ENCODE results near the gene GNAI2. TPM values are rescaled to one million over a fixed set of nuclear protein-coding genes. Genes with fewer than 3 reads are reported as not detected.

Gene GNAI2
- polyA plus RNA-seq, 3 donors from 2014 or later = 550 to 903 (median 902) TPM

DNA sequence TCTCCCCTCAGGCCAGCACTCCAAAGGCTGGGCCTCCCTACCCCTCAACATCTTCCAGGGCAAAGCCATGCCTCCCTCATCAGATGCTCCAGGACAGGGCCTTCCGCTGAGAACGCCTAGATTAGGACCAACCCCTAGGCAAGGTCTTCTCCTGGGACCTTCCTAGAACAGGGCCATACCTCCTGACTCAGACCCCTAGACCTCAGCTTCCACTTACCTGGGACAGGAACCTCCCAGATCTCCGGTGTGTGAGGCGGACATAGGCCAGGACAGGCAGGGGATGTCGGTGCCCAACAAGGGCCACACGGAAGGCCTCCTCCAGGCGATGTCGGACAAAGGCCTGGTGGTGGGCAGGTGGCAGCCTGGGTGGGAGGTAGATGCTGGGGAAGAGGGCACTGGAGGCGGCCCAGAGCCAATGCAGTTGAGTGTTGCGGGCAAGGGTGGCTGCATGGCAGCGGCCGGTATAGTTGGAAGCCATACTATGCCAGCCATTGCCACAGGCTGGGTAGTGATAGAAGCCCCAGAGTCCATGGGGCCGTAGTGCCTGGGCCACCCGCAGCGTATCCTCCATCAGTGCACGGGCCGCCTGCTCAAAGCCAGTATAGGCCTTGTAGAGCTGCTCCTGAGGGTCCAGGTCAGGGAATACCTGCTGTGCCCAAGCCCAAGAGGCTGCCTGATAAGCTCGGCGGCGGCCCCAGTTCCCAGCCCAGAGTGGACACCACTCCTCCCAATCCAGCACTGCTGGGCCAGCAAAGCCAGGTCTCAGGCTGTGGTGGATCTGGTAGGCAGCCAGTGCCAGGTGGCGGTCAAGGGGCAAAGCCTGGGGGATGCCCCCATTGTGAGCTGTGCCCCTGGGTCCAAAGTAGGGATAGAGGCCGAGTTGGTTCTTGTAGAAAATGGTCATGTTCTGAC lies 58.7 kb downstream of the GNAI2 start:
- H3K27me3 Mint-ChIP-seq (ENCODE audit: low read depth in 3 of 3) = peaks cover 0 to 5% (median 5%) of the 10 kb centered on the region in 3 donors
- H3K27ac Mint-ChIP-seq = peak overlapping the region in 1 of 6 donors; percentile 26
- H3K4me1 Mint-ChIP-seq = peaks cover 37% of the 10 kb centered on the region in 2 donors
- no peak for DNase-seq
- no peaks in the 10 kb centered on the region for H3K9me3 Mint-ChIP-seq
- no peak overlapping the region for H3K4me3 Mint-ChIP-seq
- no peaks in the 10 kb centered on the region for H3K36me3 Mint-ChIP-seq

DNA sequence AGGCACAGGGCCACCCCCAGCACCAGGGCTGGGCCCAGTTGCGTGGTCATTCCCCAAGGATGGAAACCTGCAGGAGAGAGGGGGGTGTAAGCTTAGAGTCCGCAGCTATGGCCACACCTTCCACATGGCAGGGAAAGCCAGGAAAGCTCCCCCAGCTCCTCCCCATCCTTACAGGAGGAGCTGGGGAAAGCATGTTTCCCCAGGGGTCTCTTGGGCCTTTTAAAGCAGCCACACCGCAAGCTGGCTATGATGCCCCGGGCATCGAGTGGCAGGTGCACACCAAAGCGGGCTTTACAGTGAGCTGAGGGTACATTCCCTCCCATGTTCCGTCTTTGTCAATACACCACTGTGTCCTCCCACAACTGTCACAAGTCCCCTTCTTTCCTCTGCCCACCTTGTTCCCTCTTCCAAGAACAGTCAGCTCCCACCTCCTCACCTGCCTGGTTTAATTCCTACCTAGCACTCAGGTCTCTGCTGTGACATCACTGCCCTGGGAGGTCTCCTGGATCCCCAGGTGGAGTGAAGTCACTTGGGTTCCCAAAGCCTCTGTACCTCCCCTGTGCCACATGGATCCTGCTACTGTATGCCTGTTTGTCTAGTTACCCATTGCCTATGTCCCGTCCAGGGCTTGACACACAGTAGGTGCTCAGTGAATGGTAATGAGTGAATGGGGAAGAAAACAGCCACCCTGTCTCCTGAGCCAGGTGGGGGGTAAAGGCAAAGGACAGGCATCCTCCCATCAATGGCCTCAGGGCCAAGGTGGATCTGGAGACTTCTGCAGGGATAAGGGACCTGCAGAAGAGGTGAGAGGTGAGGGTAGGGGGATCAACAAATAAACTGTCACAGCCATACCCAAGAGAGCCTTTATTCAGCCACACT lies 59.8 kb downstream of the GNAI2 start:
- peaks cover 0 to 7% (median 5%) of the 10 kb centered on the region in 3 donors for H3K27me3 Mint-ChIP-seq (ENCODE audit: low read depth in 3 of 3)
- H3K9me3 Mint-ChIP-seq = no peaks in the 10 kb centered on the region
- no peaks in the 10 kb centered on the region for H3K36me3 Mint-ChIP-seq
- H3K4me1 Mint-ChIP-seq = peaks cover 44 to 45% of the 10 kb centered on the region in 2 donors
- H3K27ac Mint-ChIP-seq = peak overlapping the region in 1 of 6 donors; percentile 45
- H3K4me3 Mint-ChIP-seq = no peak overlapping the region
- DNase-seq = no peak

DNA sequence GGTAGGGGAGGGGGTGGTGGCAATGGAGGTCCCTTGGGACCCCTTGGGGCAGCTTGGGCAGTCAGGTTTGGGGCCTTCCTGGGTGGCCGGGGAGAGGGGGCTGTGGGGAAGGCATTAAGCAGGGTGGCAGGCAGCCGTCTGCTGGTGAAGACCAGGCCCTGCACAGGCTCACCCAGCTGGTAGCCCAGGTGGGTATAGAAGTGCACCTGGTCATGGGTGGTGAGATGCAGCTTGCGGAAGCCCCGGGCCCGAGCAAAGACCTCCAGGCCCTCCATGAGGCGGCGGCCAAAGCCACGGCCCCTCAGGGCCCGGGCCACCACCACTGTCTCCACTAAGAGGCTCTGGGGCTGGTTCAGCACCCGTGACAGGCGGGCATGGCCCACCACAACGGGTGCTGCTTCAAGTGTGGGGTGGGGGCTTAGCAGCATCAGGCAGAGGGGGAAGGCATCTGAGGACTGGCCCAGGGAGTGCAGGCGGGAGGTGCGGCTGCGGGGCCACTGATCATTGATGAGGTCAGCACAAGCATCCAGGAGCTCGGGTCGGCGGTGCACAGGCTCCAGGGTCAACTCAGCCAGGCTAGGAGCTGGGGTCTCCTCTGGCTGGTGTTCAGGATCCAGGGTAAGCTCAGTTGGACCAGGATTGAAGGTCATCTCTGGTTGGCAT lies 60.8 kb downstream of the GNAI2 start:
- H3K36me3 Mint-ChIP-seq = no peaks in the 10 kb centered on the region
- peaks cover 0 to 7% (median 3%) of the 10 kb centered on the region in 3 donors for H3K27me3 Mint-ChIP-seq (ENCODE audit: low read depth in 3 of 3)
- no peaks in the 10 kb centered on the region for H3K9me3 Mint-ChIP-seq
- DNase-seq = no peak
- H3K27ac Mint-ChIP-seq = peak overlapping the region in 5 of 6 donors; percentile 7 to 95 (median 31)
- H3K4me1 Mint-ChIP-seq = peaks cover 38 to 40% of the 10 kb centered on the region in 2 donors
- H3K4me3 Mint-ChIP-seq = peak overlapping the region in 1 of 5 donors; percentile 92

DNA sequence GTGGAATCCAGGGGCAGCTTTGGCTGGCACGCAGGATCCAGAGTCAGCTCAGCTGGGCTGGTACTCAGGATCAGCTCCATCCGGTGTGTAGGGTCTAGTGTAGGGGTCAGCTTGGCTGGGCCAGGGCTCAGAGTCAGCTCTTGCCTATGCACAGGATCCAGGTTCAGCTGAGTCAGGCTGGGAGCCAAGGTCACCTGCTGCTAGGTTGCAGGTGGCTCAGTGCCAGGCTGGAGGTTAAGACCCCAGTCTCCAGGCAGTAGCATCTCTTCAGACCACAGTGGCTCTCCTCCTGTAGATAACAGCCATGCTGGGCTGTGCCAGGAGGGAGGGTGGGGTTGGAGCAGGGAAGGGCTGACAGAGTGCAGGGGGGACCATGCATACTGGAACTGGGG lies 61.4 kb downstream of the GNAI2 start:
- H3K4me1 Mint-ChIP-seq = peaks cover 36 to 40% of the 10 kb centered on the region in 2 donors
- H3K27me3 Mint-ChIP-seq (ENCODE audit: low read depth in 3 of 3) = peaks cover 0 to 7% (median 2%) of the 10 kb centered on the region in 3 donors
- no peaks in the 10 kb centered on the region for H3K36me3 Mint-ChIP-seq
- no peak for DNase-seq
- no peaks in the 10 kb centered on the region for H3K9me3 Mint-ChIP-seq
- H3K4me3 Mint-ChIP-seq = peak overlapping the region in 3 of 5 donors; percentile 30 to 95 (median 92)
- H3K27ac Mint-ChIP-seq = peak overlapping the region; percentile 7 to 95 (median 31)

DNA sequence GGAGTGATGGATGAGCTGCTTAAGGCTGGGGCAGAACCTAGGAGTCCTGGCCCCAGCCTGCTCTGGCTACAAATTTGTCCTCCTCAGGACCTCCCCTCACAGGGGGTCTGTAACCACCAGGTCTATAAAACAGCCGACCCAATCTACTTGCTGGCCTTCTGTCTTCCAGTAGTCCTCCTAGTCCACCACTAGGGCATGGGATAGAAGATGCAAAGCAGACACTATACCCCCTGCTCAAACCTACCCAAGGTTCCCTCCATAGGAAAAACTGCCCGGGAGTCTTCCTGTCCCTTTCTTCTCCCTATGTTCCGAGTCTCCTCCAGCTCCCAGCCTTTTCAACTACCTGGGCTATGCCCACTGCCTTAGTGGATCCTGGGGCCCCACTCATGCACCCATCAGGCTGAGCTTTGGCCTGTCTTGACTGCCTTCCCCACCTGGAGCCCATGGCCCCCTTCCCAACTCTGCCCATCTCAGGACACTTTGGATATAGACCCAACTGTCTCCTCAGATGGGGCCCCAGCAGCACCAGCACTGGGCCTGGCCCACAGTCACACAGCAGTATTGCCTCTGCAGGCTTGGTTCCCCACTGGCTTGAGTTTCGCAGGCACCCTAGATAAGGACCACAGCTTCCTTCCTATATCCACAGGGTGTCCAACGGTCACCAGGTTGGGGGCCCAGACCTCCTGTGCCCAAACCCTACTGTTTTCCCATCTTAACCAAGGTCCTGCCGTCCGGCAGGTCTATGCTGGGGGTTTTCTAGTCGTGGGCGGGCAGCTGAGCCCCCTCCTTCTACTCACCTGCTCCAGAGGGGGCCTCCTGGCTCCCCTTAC lies 62.1 kb downstream of the GNAI2 start:
- DNase-seq = no peak

DNA sequence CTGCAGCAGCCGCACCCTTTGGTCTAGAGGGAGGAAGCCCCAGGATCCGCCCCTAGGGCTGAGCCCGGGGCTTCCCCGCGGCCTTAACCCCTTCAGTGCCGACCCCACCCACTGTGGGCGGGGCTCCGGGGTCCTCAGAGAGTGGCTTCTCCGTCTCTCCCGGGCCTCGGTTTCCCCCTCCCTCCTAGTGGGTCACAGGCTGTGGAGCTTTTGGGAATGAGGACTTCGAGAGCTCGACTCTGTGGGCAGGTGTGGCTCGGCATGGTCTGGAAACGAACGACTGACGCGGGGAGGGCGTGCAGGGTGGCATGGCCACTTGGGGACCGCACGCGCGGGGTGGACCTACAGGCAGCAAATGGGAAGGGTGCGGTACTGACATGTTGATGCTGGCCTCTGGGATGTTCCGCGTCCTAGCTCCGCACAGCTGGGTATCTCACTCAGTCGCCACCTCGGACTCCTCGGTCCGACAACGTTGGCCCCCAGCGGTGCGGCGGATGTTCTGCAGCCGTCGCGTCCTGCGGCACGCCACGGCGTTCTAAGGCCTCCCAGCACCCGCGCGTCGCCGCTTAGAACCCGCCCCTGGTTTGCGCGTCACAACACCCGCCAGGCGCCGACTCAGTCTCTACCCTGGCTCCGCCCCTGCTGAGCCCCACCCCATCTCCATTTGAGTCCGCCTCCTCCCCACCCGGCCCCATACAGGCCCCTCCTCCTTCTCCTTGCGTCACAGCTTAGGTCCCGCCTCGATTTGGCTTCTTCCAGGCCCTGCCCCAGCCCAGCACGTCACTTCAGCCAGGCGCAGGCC lies 63.0 kb downstream of the GNAI2 start, which contains the start of the genes HYAL3 and NAA80:
HYAL3 (minus strand) TSS at position 570 of the 802 bp plus-strand sequence. CDS start 3,803 bp downstream, outside the sequence.
NAA80 (minus strand) TSS at position 570 of the 802 bp plus-strand sequence. CDS start 1,942 bp downstream, outside the sequence.
- Mint-ChIP-seq H3K27me3 (ENCODE audit: low read depth in 3 of 3) (peaks cover 0 to 4% (median 0%) of the 10 kb centered on the region in 3 donors), H3K4me3 (peak within 1 kb of the TSS; percentile 92 to 98 (median 95)), H3K36me3 (no peaks in the 10 kb centered on the region), H3K27ac (peak within 1 kb of the TSS; percentile 95 to 99 (median 98)), H3K9me3 (no peaks in the 10 kb centered on the region), H3K4me1 (peaks cover 27 to 34% of the 10 kb centered on the region in 2 donors)
- peak; percentile 100 for DNase-seq

More for the DNA sequence above, 62.1 kb downstream of the GNAI2 start:
- peak overlapping the region; percentile 66 to 98 (median 95) for H3K4me3 Mint-ChIP-seq
- H3K27ac Mint-ChIP-seq = peak overlapping the region; percentile 72 to 99 (median 91)
- H3K4me1 Mint-ChIP-seq = peaks cover 29 to 34% of the 10 kb centered on the region in 2 donors
- H3K36me3 Mint-ChIP-seq = no peaks in the 10 kb centered on the region
- H3K9me3 Mint-ChIP-seq = no peaks in the 10 kb centered on the region
- peaks cover 0 to 4% (median 0%) of the 10 kb centered on the region in 3 donors for H3K27me3 Mint-ChIP-seq (ENCODE audit: low read depth in 3 of 3)

DNA sequence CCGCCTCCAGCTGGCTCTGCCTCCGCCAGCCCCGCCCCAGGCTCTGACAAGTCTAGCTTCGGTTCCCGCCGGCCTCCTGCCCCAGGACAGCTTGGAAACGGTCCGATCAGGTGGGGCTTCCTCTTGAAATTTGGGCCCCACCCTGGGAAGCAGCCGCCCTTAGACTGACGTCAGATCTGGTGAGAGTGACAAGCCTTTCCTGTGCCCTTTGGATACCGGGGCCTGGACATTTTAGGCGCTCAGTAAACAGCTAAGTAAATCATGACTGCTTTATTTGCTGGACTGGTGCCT lies 63.6 kb downstream of the GNAI2 start:
- Mint-ChIP-seq H3K4me1 (peaks cover 27 to 34% of the 10 kb centered on the region in 2 donors), H3K9me3 (no peaks in the 10 kb centered on the region), H3K27me3 (ENCODE audit: low read depth in 3 of 3) (peaks cover 0 to 4% (median 0%) of the 10 kb centered on the region in 3 donors), H3K36me3 (no peaks in the 10 kb centered on the region), H3K4me3 (peak overlapping the region; percentile 92 to 98 (median 95)), H3K27ac (peak overlapping the region; percentile 95 to 99 (median 98))
- no peak for DNase-seq

DNA sequence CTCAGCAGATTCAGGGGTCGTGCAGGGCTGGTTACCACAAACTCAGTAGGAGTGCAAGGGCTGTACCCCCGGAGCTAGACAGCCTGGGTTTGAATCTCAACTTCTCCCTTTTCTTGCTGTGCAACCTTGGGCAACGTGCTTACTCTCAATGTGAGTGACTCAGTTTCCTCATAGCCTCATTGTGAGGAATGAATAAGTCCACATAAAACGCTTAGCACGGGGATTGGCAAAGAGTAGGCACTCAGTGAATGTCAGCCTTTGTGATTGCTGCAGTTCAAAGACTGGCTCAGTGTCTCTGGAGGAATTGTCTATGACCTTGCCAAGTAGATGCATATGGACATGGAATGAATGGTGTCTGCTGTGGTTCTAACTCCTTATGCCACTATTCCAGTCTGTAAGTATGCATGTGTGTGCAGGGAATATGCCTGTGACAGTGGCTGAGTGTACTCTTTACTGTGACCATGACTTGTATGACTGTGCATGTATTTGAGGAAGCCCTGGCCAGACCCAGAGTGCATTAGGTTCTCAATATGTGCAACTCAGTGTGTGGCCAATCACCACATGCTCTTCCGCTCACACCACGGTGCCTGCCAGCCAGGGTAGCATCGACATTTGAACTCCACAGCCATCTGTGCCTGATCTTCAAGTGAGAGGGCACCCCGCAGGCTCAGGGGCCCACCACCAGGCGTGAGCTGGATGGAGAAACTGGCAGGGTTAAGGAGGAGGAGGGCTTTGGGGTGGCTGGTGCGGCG lies 64.1 kb downstream of the GNAI2 start:
- peak overlapping the region; percentile 92 to 98 (median 95) for H3K4me3 Mint-ChIP-seq
- H3K4me1 Mint-ChIP-seq = peaks cover 27 to 34% of the 10 kb centered on the region in 2 donors
- DNase-seq = no peak
- peak overlapping the region; percentile 95 to 99 (median 98) for H3K27ac Mint-ChIP-seq
- peaks cover 0 to 4% (median 0%) of the 10 kb centered on the region in 3 donors for H3K27me3 Mint-ChIP-seq (ENCODE audit: low read depth in 3 of 3)
- H3K36me3 Mint-ChIP-seq = no peaks in the 10 kb centered on the region
- H3K9me3 Mint-ChIP-seq = no peaks in the 10 kb centered on the region

DNA sequence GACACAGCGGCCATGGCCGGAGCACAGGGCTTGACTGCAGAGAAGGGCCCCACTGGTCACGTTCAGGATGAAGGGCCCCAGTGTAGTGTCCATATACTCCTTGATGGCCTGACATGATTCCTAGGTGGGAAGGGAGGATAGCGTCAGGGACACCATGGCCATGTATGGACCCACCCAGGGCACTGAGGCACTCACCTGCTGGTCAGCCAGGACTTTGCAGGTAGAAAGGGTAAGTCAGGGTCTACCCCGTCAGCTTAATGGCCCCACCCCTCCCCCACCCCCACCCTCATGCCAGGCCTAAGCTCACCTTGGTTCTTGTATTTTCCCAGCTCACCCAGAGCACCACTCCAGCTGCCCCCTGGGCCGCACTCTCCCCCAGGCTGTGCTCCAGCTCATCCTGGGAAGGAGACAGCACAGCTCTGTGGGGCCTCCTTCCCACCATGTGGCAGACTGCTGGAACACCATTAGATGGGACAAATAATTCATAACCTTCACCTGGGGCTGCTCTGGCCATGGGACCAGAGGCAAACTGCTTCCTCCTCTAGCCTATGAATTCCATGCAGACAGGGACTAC lies 64.8 kb downstream of the GNAI2 start:
- H3K9me3 Mint-ChIP-seq = no peaks in the 10 kb centered on the region
- H3K27me3 Mint-ChIP-seq (ENCODE audit: low read depth in 3 of 3) = peaks cover 0 to 4% (median 0%) of the 10 kb centered on the region in 3 donors
- no peaks in the 10 kb centered on the region for H3K36me3 Mint-ChIP-seq
- peaks cover 27 to 34% of the 10 kb centered on the region in 2 donors for H3K4me1 Mint-ChIP-seq
- peak overlapping the region; percentile 95 to 99 (median 98) for H3K27ac Mint-ChIP-seq
- no peak for DNase-seq
- H3K4me3 Mint-ChIP-seq = peak overlapping the region; percentile 39 to 98 (median 95)

DNA sequence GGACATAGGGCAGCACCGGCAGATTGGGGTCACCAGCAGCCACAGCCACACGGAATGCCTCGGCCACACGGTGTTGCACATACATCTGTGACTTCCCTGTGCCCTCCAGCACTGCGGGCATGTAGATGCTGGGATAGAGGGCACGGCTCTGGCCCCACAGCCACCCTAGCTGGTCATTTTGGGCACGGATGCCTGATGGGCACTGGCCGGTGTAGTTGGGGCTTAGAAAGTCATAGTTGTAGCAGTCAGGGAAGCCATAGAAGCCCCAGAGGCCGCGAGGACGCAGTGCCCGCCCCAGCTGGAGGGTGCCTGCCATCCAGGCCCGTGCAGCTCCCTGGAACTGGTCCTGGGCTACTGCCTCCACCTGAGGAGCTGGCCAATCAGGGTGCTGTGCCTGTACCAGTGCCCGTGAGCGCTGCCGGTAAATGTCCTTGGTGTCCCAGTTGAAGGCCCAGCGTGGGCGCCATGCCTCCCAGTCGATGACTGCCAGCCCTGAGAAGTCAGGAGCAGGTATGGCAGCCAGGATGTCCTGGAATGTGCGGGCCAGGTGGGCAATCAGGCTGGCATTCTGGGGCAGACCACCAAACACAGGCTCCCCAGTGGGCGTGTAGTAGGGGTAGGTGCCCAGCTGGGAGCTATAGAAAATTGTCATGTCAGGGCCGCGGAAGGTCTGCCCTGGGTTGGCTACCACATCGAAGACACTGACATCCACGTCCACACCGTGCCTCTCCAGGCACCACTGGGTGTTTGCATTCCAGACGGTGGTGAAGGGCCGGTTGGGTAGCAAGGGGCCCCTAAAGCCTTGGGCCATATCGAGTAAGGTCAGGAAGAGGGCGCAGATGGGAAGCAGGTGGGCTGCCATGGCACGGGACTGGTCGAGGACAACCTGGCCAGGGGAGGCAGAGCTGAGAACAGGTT lies 66.3 kb downstream of the GNAI2 start:
- Mint-ChIP-seq H3K9me3 (no peaks in the 10 kb centered on the region), H3K4me3 (no peak overlapping the region), H3K27ac (no peak overlapping the region), H3K4me1 (peaks cover 27 to 33% of the 10 kb centered on the region in 2 donors), H3K27me3 (ENCODE audit: low read depth in 3 of 3) (peaks cover 0 to 4% (median 0%) of the 10 kb centered on the region in 3 donors), H3K36me3 (no peaks in the 10 kb centered on the region)
- DNase-seq = no peak

All from immature natural killer cell (primary cell).